ENCODE data around the gene TRIM66.

Gene TRIM66

DNA sequence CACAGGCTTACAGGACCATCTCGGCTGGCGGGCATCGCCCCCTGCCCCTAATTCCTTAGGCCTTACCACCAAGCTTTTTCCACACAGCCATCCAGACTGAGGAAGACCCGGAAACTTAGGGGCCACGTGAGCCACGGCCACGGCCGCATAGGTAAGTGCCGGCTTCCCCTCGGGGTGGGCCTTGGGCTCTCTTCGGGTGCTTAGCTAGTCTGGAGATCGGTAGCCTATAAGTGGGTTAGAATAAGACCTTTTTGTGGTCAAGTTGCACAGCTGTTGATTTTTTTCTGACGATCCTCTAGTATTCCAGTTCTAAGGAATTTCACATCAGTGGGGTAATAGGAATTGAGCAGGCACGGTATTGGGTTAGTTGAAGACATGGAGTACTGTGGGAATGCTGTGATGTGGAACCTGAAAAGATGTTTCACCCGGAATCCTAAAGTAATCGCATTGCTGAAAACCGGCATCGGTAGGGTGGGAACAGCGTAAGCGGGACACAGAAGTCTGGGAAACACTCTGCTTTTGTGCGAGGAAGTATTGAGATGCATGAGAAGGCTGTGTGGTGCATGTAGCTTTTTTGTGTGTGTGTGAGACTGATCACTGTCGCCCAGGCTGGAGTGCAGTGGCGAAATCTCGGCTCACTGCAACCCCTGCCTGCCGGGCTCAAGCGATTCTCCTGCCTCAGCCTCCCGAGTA is 796 bp upstream of the TRIM66 start:
- H3K36me3 ChIP-seq (replicated peaks) = peaks cover 41% of the 10 kb centered on the region
- in situ Hi-C loops (cut with HindIII; ENCODE audit: low pct_ligation_motif_present, low sequenced_read_pairs) = no loop called here
- DNase-seq = no peak
- H3K27ac ChIP-seq = peak overlapping the region; percentile 93
- H3K4me3 ChIP-seq (ENCODE audit: low read depth, low read length) = peak overlapping the region; percentile 96
- TF ChIP-seq, protein P1, sequence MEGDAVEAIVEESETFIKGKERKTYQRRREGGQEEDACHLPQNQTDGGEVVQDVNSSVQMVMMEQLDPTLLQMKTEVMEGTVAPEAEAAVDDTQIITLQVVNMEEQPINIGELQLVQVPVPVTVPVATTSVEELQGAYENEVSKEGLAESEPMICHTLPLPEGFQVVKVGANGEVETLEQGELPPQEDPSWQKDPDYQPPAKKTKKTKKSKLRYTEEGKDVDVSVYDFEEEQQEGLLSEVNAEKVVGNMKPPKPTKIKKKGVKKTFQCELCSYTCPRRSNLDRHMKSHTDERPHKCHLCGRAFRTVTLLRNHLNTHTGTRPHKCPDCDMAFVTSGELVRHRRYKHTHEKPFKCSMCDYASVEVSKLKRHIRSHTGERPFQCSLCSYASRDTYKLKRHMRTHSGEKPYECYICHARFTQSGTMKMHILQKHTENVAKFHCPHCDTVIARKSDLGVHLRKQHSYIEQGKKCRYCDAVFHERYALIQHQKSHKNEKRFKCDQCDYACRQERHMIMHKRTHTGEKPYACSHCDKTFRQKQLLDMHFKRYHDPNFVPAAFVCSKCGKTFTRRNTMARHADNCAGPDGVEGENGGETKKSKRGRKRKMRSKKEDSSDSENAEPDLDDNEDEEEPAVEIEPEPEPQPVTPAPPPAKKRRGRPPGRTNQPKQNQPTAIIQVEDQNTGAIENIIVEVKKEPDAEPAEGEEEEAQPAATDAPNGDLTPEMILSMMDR (IDR thresholded peaks at IDR 0.05; ENCODE audit: low read depth, low read length, missing control alignments) = no peak
- H3K27me3 ChIP-seq (replicated peaks) = no peaks in the 10 kb centered on the region

DNA sequence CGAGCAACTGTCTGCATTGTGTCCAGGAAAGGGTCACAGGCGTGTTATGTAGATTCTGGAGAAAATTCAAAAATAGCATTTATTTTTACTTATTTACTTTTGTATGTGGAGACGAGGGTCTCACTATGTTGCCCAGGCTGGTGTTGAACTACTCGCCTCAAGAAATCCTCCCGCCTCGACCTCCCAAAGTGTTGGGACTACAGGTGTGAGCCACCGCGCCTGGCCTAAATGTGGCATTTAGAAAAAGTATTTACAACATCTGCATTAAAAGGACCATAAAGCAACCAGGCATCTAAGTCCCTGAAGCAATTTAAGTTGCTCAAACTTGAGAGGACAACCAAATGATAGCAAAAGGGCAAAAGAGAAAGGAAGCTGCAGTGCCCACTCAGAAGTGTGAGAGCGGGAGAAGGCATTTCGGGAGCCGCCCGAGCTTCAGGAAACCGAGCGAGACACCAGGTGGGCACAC is 595 bp downstream of the TRIM66 start:
- TF ChIP-seq, protein P1 (IDR thresholded peaks at IDR 0.05; ENCODE audit: low read depth, low read length, missing control alignments) = no peak
- Histone ChIP-seq H3K27me3 (replicated peaks) (no peaks in the 10 kb centered on the region), H3K4me3 (ENCODE audit: low read depth, low read length) (peak overlapping the region; percentile 96), H3K27ac (peak overlapping the region; percentile 93), H3K36me3 (replicated peaks) (peaks cover 34% of the 10 kb centered on the region)
- in situ Hi-C loops (cut with HindIII; ENCODE audit: low pct_ligation_motif_present, low sequenced_read_pairs) = no loop called here
- DNase-seq = no peak

DNA sequence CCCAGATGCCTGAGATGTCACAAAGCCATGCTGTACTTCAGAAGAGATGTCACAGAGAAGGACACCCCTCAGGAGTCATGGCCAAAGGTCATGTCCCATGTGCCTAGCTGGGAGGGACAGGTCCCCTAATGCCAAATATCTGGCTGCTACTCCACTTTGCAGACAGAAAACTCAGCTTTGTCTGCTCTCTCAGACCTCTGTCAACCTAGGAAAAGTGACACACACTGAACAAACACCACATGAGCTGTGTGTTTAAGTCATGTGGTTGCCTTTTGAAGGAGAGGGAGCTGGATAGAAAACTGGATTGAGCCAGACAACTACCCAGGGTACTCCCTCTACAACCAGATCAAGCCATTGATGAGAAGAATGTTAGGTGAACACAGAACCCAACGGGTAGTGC is 3.5 kb downstream of the TRIM66 start:
- no peak overlapping the region for H3K27ac ChIP-seq
- H3K36me3 ChIP-seq (replicated peaks) = peaks cover 7% of the 10 kb centered on the region
- H3K4me3 ChIP-seq (ENCODE audit: low read depth, low read length) = no peak overlapping the region
- H3K27me3 ChIP-seq (replicated peaks) = no peaks in the 10 kb centered on the region
- in situ Hi-C loops (cut with HindIII; ENCODE audit: low pct_ligation_motif_present, low sequenced_read_pairs) = no loop called here
- TF ChIP-seq, protein P1 (IDR thresholded peaks at IDR 0.05; ENCODE audit: low read depth, low read length, missing control alignments) = no peak
- DNase-seq = no peak

DNA sequence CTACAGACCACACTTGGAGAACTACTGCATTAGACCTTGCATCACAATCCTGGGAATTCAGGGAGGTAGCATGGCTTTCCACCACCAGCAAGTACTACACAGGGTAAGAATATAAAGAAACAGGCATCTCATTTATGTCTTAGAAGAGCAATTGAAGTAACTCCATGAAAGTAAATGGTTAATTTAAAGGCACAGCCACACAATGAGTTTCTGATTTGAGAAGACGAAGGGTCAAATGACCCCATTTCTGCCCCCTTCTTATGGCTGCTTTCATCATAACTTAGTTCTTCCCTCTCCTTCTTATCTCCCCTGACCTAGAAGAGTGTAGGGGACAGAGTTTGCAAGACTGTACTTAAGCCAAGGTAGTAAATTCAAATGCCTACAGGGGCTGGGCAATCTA is 6.0 kb downstream of the TRIM66 start:
- in situ Hi-C loops (cut with HindIII; ENCODE audit: low pct_ligation_motif_present, low sequenced_read_pairs) = no loop called here
- H3K36me3 ChIP-seq (replicated peaks) = no peaks in the 10 kb centered on the region
- no peaks in the 10 kb centered on the region for H3K27me3 ChIP-seq (replicated peaks)
- no peak overlapping the region for H3K27ac ChIP-seq
- H3K4me3 ChIP-seq (ENCODE audit: low read depth, low read length) = no peak overlapping the region
- DNase-seq = no peak
- TF ChIP-seq, protein P1 (IDR thresholded peaks at IDR 0.05; ENCODE audit: low read depth, low read length, missing control alignments) = no peak

DNA sequence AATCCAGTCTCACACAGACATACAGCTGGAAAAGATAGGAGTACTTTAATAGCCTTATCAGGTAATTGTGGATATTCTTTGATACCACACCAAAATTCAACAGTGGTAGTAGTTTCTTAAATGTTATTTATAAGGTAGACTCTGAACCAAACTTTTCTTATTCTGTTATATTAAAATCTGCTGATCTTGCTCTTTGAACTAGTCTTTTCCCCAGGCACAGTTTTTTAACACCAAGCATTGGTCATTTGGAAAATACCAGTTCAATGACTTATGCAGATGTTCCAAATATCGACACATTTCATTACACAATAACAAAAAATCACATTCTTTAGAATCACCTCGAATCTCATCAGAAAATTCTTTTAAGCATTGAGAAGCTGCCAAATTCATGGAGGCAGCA is 7.6 kb downstream of the TRIM66 start:
- TF ChIP-seq, protein P1 (IDR thresholded peaks at IDR 0.05; ENCODE audit: low read depth, low read length, missing control alignments) = no peak
- no peaks in the 10 kb centered on the region for H3K36me3 ChIP-seq (replicated peaks)
- DNase-seq = no peak
- H3K27me3 ChIP-seq (replicated peaks) = no peaks in the 10 kb centered on the region
- no peak overlapping the region for H3K4me3 ChIP-seq (ENCODE audit: low read depth, low read length)
- no peak overlapping the region for H3K27ac ChIP-seq
- in situ Hi-C loops (cut with HindIII; ENCODE audit: low pct_ligation_motif_present, low sequenced_read_pairs) = no loop called here

DNA sequence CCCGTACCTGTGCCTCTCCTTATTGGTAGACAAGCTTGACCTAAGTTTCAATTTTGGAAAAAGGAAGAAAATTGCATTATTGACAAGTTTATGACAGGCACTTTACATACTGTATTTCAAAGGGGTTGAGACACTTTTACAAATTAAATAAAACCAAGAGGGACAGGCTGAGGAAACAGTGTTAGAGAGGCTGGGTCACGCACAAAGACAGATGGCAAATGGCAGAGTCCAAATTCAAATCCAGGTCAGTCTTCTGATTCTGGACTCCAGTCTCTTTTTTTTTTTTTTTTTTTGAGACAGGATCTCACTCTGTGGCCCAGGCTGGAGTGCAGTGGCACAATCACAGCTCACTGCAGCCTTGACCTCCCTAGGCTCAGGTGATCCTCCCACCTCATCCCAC is 10.1 kb downstream of the TRIM66 start:
- peak overlapping the region; percentile 82 for H3K27ac ChIP-seq
- no peak overlapping the region for H3K4me3 ChIP-seq (ENCODE audit: low read depth, low read length)
- TF ChIP-seq, protein P1 (IDR thresholded peaks at IDR 0.05; ENCODE audit: low read depth, low read length, missing control alignments) = no peak
- in situ Hi-C loops (cut with HindIII; ENCODE audit: low pct_ligation_motif_present, low sequenced_read_pairs) = no loop called here
- no peak for DNase-seq
- no peaks in the 10 kb centered on the region for H3K36me3 ChIP-seq (replicated peaks)
- no peaks in the 10 kb centered on the region for H3K27me3 ChIP-seq (replicated peaks)
